HG03342 (cell line): ENCODE results near the gene C16orf86.
A peak's percentile ranks its signal among the peaks of the same experiment; 100 is the strongest.

Experiments used
- ATAC-seq: cut with Tn5 transposase; IDR thresholded peaks from one replicate; pipeline ENCODE4 v1.9.1; 2021; ENCODE audit warnings: mild to moderate bottlenecking, moderate library complexity; ENCODE audit not compliant: unreplicated experiment

The C16orf86 gene

GRCh38 chr16:67653128-67653788 is 13.4 kb upstream of the C16orf86 start:
- no peak for ATAC-seq

GRCh38 chr16:67653789-67654402 is 12.7 kb upstream of the C16orf86 start:
- no peak for ATAC-seq

- ATAC-seq: no peak
Measured at GRCh38 chr16:67654403-67654911, 12.2 kb upstream of the C16orf86 start.

GRCh38 chr16:67655363-67655762 is 11.3 kb upstream of the C16orf86 start:
- ATAC-seq: no peak

GRCh38 chr16:67656344-67657016 is 10.1 kb upstream of the C16orf86 start:
- ATAC-seq: no peak

GRCh38 chr16:67657017-67657608 is 9.5 kb upstream of the C16orf86 start:
- no peak for ATAC-seq

GRCh38 chr16:67657751-67658518 is 8.7 kb upstream of the C16orf86 start:
- no peak for ATAC-seq

- ATAC-seq: no peak
Measured at GRCh38 chr16:67658849-67659674, 7.6 kb upstream of the C16orf86 start.

- ATAC-seq: peak; percentile 44
Measured at GRCh38 chr16:67659675-67660563, 6.7 kb upstream of the C16orf86 start, which contains the start of gene ACD. Gene ACD, minus strand, starts transcription at chr16:67660260. Its CDS starts 40 bp downstream, at chr16:67660220.

GRCh38 chr16:67660564-67661028 is 6.0 kb upstream of the C16orf86 start, which contains the start of gene PARD6A:
Gene PARD6A, plus strand, starts transcription at chr16:67660960. Its CDS starts 79 bp downstream, at chr16:67661039.
- ATAC-seq: peak; percentile 72

GRCh38 chr16:67661101-67661761 is 5.4 kb upstream of the C16orf86 start:
- no peak for ATAC-seq

- no peak for ATAC-seq
Measured at GRCh38 chr16:67661886-67662652, 4.5 kb upstream of the C16orf86 start.

- ATAC-seq: no peak
Measured at GRCh38 chr16:67662653-67663010, 4.0 kb upstream of the C16orf86 start.

- ATAC-seq: no peak
Measured at GRCh38 chr16:67663151-67663876, 3.3 kb upstream of the C16orf86 start.

- no peak for ATAC-seq
Measured at GRCh38 chr16:67663877-67664222, 2.8 kb upstream of the C16orf86 start.

GRCh38 chr16:67664258-67664657 is 2.4 kb upstream of the C16orf86 start:
- ATAC-seq: no peak

- no peak for ATAC-seq
Measured at GRCh38 chr16:67664871-67665270, 1.7 kb upstream of the C16orf86 start.
